Measurements from ENCODE around the gene PSPN.
"Not testable (repeated sequence)": the region's sequence is repeated elsewhere in the genome, so short reads cannot be mapped to it uniquely, and the experiment has no call there.

The PSPN gene

GRCh38 chr19:6362027-6362350 lies 13.7 kb downstream of the PSPN start:
- no peak for DNase-seq (ENCODE audit: low read depth, low spot score)
- ChIA-PET CTCF (interaction anchor here (1.4 to 2.0 kb wide), 2 partner anchors 144 to 313 kb away, joined by 3 to 6 read pairs; no protein-coding TSS in a partner anchor), POLR2A (interaction anchor here (1.9 kb wide), 1 partner anchor 10 kb away, joined by 17 read pairs; the partner anchor contains the start of gene ALKBH7)
- no peak for TF ChIP-seq CTCF (IDR thresholded peaks at IDR 0.05; ENCODE audit: insufficient read depth, low read length, missing control alignments)
- peak overlapping the region; percentile 77 for H3K4me3 ChIP-seq (ENCODE audit: low read depth, low read length)

GRCh38 chr19:6360857-6361216 lies 14.9 kb downstream of the PSPN start:
- peak overlapping the region; percentile 77 for H3K4me3 ChIP-seq (ENCODE audit: low read depth, low read length)
- CTCF ChIA-PET = interaction anchor here (1.4 to 2.0 kb wide), 4 partner anchors 8 to 374 kb away, joined by 4 to 8 read pairs (median 6); no protein-coding TSS in a partner anchor
- DNase-seq (ENCODE audit: low read depth, low spot score) = not testable (repeated sequence)
- POLR2A ChIA-PET = interaction anchor here (0.6 to 1.9 kb wide), 3 partner anchors 10 to 332 kb away, joined by 3 to 17 read pairs (median 4); partner anchors contain the start of gene ALKBH7

GRCh38 chr19:6360445-6360844 lies 15.3 kb downstream of the PSPN start:
- H3K4me3 ChIP-seq (ENCODE audit: low read depth, low read length); DNase-seq (ENCODE audit: low read depth, low spot score): not testable (repeated sequence)
- POLR2A ChIA-PET = interaction anchor here (1.9 kb wide), 1 partner anchor 12 kb away, joined by 17 read pairs; the partner anchor contains the start of gene ALKBH7
- CTCF ChIA-PET = interaction anchor here (1.4 to 2.0 kb wide), 4 partner anchors 8 to 374 kb away, joined by 4 to 8 read pairs (median 6); no protein-coding TSS in a partner anchor

GRCh38 chr19:6359568-6360341 lies 16.0 kb downstream of the PSPN start:
- CTCF ChIA-PET = interaction anchor here (1.4 to 1.8 kb wide), 3 partner anchors 7 to 373 kb away, joined by 4 to 8 read pairs (median 5); no protein-coding TSS in a partner anchor
- no peak for TF ChIP-seq CTCF (IDR thresholded peaks at IDR 0.05; ENCODE audit: insufficient read depth, low read length, missing control alignments)
- no peak for DNase-seq (ENCODE audit: low read depth, low spot score)
- POLR2A ChIA-PET = interaction anchor here (1.9 kb wide), 1 partner anchor 13 kb away, joined by 17 read pairs; the partner anchor contains the start of gene ALKBH7
- no peak overlapping the region for H3K4me3 ChIP-seq (ENCODE audit: low read depth, low read length)

GRCh38 chr19:6358003-6358402 lies 17.7 kb downstream of the PSPN start:
- no peak for TF ChIP-seq CTCF (IDR thresholded peaks at IDR 0.05; ENCODE audit: insufficient read depth, low read length, missing control alignments)
- POLR2A ChIA-PET = interaction anchor here (0.7 kb wide), 1 partner anchor 266 kb away, joined by 4 read pairs; no protein-coding TSS in a partner anchor
- no peak for DNase-seq (ENCODE audit: low read depth, low spot score)
- no peak overlapping the region for H3K4me3 ChIP-seq (ENCODE audit: low read depth, low read length)
- CTCF ChIA-PET = interaction anchor here (1.9 kb wide), 2 partner anchors 140 to 232 kb away, joined by 5 to 7 read pairs; no protein-coding TSS in a partner anchor

GRCh38 chr19:6357174-6357573 lies 18.6 kb downstream of the PSPN start:
- DNase-seq (ENCODE audit: low read depth, low spot score) = no peak
- POLR2A ChIA-PET = no interaction called here
- no peak for TF ChIP-seq CTCF (IDR thresholded peaks at IDR 0.05; ENCODE audit: insufficient read depth, low read length, missing control alignments)
- CTCF ChIA-PET = interaction anchor here (1.7 to 1.9 kb wide), 3 partner anchors 12 to 231 kb away, joined by 5 to 7 read pairs (median 5); no protein-coding TSS in a partner anchor
- H3K4me3 ChIP-seq (ENCODE audit: low read depth, low read length) = no peak overlapping the region

- CTCF ChIA-PET = interaction anchor here (1.1 kb wide), 1 partner anchor 137 kb away, joined by 5 read pairs; no protein-coding TSS in a partner anchor
- POLR2A ChIA-PET; DNase-seq (ENCODE audit: low read depth, low spot score); H3K4me3 ChIP-seq (ENCODE audit: low read depth, low read length): not testable (repeated sequence)
Measured at GRCh38 chr19:6355321-6356040, 20.3 kb downstream of the PSPN start.
